HG03159 (cell line): ENCODE data around the gene UMODL1.

Experiments
- ATAC-seq: cut with Tn5 transposase; IDR thresholded peaks from one replicate; pipeline ENCODE4 v1.9.1; 2021; ENCODE audit warnings: mild to moderate bottlenecking, moderate library complexity; ENCODE audit not compliant: unreplicated experiment

The UMODL1 gene, protein sequence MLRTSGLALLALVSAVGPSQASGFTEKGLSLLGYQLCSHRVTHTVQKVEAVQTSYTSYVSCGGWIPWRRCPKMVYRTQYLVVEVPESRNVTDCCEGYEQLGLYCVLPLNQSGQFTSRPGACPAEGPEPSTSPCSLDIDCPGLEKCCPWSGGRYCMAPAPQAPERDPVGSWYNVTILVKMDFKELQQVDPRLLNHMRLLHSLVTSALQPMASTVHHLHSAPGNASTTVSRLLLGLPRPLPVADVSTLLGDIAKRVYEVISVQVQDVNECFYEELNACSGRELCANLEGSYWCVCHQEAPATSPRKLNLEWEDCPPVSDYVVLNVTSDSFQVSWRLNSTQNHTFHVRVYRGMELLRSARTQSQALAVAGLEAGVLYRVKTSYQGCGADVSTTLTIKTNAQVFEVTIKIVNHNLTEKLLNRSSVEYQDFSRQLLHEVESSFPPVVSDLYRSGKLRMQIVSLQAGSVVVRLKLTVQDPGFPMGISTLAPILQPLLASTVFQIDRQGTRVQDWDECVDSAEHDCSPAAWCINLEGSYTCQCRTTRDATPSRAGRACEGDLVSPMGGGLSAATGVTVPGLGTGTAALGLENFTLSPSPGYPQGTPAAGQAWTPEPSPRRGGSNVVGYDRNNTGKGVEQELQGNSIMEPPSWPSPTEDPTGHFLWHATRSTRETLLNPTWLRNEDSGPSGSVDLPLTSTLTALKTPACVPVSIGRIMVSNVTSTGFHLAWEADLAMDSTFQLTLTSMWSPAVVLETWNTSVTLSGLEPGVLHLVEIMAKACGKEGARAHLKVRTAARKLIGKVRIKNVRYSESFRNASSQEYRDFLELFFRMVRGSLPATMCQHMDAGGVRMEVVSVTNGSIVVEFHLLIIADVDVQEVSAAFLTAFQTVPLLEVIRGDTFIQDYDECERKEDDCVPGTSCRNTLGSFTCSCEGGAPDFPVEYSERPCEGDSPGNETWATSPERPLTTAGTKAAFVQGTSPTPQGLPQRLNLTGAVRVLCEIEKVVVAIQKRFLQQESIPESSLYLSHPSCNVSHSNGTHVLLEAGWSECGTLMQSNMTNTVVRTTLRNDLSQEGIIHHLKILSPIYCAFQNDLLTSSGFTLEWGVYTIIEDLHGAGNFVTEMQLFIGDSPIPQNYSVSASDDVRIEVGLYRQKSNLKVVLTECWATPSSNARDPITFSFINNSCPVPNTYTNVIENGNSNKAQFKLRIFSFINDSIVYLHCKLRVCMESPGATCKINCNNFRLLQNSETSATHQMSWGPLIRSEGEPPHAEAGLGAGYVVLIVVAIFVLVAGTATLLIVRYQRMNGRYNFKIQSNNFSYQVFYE

DNA sequence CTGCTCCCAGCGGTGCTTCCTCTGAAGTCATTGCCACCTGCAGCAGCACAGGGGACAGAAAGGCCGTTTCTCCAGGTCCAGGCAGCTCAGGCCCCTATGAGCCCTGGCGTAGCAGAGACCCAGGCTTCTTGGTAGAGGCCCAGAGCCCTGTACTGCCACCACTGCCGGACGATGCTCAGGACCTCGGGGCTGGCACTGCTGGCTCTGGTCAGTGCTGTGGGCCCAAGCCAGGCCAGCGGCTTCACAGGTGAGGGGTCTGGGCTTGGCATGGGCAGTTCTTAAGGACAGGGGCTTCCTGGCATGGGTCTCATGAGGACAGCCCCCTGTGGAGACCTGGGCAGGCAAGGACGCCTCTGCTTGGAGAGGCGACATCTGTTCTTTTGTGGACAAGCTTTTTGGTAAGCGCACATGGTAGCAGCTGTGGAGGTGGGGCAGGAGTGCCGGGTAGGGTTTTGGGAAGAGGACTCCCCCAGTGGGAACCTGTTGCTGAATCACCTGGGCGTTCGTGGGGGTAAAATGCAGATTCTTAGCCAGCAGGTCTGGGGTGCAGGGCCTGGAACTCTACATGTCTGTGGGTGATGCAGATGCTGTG is at the start of gene UMODL1:
Gene UMODL1 (plus strand): TSS at position 172 of the 592 bp plus-strand sequence. CDS start 0 bp downstream, at position 172.
- ATAC-seq = no peak

DNA sequence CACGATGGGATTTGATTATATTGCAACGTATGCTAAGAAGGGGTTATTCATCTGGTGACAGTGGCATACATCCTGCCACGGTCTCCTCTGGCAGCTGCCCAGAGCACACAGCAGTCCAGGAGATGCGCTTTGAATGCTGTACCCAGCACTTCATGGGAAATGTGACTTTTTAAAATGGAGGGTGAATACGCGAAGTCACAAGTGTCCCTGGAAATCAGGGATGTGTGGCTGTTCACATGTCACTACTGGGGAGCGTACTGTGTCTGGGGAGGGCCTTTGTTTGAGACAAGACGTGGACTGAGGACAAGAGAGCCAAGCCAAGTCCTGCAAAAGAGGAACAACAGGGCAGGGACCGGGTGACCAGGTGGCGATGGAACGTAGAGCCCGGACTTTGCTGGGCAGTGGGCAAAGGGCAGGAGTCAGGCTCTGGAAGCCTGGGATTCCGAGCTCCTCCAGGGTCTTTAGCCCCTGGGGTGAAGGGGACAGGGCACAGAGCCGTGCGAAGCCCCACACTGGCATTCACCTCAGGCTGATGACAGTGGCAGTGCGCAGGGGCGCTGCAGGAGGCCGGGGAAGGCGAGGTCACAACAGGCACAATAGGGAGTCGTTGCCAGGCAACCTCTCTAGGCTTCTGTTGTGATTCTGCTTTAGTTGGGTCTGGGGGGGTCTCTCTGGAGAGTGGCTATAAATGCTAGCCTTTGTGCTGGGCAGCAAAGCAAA is 49.6 kb upstream of the UMODL1 start:
- ATAC-seq = no peak

DNA sequence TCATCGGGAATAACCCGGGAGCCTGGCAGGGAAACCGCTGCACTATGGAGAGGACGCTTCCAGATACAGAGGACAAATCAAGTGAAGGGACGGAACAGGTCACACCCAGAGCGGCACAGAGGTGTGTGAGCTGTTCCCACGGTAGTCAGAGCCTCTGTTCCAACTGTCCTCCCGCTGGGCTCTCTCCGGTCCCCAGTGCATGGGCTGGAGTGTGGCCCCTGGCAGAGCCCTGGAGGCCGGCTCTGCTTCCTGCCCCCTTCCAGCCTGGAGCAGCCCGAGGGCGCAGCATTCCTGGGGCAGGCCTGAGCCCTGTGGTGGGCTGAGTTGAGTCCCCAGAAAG is 49.1 kb upstream of the UMODL1 start:
- no peak for ATAC-seq

DNA sequence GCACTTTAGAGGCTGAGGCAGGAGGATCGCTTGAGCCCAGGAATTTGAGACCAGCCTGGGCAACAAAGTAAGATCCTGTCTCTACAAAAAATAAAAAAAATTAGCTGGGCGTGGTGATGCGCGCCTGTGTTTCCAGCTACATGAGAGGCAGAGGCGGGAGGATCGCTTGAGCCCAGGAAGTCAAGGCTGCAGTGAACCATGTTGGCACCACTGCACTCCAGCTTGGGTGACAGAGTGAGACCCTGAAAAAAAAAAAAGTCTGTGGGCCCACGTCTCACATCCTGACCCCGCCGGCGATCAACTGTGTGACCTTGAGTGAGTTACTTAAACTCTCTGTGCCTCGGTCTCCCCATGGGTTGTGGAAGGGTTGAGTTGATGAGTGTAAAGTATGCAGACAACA is 48.2 kb upstream of the UMODL1 start:
- ATAC-seq = no peak

DNA sequence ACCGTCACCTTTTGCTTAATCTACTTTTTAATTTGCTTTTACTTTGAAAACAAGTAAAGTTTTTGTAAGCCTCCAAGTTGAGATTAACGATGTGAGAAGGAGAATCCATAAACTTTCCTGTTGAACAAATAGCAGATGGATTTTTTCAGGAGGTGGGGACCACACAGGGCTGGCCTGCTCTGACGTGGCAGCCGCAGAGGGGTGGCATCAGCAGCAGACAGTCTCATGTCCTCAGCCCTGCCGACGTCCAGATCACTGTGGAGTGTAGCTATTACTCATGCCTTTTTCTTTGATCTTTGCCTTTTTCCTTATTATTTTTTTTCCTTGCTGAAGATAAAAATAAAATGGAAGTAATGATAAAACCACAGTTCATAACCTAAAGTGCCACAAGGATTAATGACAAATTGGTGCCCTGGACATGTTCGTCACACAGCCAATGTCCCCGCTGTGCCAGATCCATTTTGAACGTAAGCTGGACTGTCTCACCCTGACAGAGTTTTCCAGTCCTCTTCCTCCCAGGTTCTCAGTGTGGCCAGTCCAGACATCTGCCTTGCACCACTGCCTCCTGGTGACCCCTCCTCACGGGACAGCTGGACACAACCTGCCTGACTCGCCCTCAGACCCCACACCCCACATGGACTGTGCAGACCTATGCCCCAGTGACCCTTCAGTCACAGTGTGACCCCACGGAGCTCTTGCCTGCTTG is 45.6 kb upstream of the UMODL1 start:
- ATAC-seq = no peak

DNA sequence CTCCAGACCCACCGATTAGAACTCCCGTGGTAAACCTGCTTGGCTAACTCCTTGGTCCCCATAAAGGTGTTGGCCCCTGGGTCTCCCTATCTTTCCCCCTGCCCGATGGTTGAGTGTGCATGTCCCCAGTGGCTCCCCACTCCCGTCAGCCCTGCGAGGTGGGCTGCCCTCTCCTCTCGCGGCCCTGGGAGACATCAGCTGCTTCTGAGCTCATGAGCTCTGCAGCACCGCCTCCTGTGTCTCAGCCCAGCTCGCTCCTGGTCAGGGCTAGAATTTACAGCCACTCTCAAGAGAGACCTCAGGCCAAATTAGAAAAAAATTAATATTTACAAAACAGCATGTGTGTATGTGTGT is 45.1 kb upstream of the UMODL1 start:
- ATAC-seq = no peak

DNA sequence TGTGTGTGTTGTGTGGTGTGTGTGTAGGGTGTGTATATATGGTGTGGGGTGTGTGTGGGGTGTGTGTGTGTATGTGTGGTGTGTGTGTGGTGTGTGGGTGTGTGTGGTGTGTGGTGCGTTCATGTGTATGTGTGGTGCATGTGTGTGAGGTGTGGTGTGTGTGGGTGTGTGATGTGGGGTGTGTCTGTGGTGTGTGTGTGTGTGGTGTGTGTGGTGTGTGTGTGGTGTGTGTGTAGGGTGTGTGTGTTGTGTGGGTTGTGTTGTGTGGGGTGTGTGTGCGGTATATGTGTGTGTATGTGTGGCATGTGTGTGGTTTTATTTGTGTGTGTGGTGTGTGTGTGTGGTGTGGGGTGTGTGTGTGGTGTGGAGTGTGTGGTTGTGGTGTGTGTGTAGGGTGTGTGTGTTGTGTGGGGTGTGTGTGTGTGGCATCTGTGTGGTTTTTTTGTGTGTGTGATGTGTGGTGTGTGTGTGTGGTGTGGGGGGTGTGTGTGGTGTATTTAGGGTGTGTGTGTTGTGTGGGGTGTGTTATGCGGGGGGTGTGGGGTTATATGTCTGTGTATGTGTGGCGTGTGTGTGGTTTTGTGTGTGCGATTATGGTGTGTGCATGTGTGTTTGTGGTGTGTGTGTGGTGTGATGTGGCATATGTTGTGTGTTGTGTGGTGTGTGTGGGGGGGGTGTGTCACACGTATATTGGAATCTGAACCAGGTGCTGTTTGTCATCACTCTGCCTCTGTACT is 43.9 kb upstream of the UMODL1 start:
- ATAC-seq = no peak

DNA sequence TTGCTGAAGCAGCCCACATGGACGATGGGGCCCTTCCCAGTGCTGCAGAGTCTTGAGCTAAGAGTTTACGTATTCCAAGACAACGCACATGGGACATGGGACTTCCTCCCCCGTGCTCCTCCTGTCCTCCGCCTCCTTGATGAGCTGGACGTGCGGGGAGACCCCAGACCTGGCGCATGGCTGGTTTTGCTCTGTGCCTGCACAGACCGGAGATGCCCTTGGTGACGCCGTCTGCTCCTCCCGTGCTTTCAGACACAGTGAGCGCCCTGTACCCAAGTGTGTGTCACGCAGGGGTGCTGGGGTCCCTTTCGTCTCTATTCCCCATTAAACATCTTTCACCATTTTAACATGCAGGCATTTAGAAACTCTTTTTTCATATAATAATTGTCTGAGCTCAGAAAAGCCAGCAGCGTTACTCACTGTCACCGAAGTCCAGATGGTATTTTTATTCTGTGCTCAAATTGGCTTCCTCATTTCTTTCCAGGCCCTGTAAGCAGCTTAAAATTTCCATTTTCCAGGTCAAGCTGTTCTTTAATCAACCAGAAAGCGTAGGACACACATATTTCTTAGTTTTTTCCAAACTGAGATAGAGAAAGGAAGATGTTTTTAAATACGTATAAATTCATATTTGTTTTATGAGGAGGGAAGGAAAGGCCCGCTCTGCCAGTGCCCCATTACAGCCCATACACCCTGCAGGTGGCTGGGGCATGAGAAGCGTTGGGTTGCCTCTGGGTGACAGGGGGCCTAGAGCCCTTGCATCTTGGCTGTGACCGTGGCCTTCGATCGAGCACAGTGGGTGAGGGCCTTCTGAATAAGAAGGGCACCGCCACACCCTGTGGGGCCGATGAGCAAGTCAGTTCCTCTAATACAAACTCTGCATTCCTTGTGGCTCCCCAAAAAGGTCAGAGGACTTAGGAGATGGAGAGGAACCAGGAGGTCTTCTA is 43.0 kb upstream of the UMODL1 start:
- ATAC-seq = no peak

DNA sequence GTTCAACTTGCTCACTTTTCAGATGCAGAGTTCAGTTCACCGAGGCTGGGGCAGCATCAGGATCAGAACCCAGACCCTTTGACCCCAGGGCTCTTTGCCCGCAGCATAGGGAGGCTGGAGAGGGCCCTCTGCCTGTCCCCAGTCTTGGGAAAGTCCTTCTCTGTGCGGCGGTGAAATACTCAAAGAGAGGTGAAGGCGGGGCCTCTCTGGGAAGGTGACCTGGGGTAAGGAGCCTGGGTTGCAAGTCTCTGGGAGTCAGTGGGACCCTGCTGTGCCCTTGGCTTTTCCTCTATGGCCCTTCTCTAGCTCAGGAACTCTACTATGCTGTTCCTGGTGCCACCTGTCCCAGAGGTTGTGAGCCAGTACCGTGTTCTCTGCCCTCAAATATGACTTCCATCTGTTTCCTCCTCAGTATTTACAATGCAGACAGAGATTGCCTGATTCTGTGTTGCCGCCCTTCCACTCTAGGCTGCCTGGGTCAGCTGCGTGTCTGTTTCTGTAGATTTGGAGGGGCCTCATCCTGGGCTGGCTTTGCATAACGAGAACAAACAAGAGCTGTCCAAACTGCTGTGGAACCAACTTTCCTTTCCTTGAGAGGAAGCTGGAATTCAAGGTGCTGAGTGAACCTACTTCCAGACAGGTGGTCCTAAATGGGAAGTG is 42.2 kb upstream of the UMODL1 start:
- ATAC-seq = no peak

DNA sequence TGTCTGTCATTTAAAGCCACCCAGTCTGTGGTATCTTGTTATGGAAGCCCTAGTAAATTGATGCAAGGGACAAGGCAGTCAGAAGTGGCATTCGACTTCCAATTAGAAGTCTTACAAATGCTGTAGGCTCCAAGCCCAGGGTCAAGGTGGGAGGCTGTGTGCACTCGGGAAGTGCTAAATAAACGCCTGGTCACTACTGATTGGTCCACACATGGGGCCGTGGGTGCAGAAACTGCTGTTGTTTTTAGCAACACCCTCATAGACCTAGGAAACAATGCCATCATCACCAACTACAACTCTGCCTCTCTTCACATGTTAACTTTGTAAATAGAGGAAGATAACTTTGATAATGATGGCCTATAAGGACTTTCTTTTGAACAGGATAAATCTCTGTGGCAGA is 40.8 kb upstream of the UMODL1 start:
- no peak for ATAC-seq

DNA sequence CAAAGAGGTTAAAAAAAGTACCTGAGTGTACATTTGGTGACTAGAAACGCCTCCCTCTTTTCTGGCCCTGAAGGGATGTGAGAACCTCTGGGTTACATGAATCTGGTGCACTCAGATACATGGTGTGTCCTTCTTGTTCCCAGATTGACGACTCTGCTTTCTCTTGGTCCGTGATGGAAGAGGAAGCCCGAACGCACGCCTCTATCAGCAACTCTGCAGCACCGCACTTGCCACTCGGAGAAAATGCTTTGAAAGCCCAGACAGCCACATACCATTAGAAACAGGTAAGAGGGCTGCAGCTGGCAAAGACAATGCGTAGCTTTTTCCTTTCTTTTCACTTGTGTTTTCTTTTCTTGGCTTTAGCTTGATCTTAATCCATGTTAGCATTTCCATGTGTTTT is 39.9 kb upstream of the UMODL1 start:
- no peak for ATAC-seq

DNA sequence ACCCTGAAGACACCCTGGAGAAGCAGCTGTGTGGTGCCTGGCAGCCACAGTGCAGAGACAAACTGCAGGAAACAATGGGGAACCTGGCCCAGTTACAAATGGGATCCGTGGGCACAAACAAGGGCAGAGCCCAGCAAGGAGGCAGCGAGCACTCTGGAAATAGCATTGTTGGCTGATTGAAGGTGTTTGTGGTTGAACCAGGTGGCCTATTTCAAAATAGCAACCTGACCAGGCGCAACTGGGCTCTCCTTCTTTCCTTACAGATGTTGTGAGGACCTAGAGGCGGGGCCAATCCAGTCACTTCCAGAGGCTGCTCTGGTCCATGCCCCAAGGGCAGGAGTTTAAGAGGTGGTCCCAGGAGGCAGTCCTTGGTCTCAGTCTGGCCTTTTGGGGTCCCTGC is 39.3 kb upstream of the UMODL1 start:
- no peak for ATAC-seq

DNA sequence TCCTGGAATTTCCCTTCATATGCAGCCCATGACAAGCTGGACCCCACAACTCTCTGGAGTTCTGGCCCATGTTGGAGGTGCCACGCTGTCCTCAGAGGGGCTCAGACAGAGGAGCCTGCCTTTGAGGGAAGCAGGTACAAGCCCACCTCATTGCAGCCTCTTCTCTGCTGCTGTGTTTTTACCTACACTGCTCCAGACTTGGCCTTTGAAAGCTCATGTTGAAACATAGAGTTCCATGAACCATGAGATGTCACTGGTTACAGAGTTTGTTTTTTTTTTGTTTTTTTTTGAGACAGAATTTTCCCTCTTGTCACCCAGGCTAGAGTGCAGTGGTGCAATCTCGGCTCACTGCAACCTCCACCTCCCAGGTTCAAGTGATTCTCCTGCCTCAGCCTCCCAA is 38.9 kb upstream of the UMODL1 start:
- ATAC-seq = no peak

DNA sequence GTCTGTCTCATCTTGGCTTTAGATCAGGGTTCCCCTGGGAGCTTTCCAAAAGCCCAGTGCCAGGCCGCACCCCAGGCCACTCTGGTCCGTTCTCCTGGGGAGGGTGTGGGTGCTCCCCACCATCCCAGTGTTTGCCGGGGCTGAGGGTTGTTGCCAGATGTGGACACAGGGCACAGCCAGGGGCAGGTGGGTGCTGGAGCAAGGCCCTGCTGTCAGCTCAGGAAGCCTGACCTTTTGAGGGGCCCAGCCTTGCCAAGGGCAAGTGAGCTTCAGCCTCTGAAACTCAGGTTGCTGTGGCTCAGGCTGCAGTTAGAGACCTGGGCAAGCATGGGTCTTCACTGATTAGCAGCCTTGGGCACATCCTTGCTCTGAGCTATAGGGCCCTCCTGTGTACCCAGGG is 38.1 kb upstream of the UMODL1 start:
- ATAC-seq = no peak

DNA sequence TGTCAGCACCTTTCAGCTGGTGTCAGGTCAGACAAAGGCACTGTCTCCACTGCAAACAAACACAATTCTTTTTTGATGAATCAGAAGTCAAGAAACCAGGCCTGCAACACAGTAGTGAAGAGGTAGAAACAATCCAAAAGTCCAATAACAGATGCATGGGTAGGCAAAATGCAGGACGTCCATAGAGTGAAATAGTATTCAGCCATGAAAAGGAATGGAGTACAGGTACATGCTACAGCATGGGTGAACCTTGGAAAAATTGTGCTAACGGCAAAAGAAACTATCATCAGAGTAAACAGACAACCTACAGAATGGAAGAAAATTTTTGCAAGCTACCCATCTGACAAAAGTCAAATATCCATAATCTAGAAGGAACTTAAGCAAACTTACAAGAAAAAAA is 34.8 kb upstream of the UMODL1 start:
- ATAC-seq = no peak

DNA sequence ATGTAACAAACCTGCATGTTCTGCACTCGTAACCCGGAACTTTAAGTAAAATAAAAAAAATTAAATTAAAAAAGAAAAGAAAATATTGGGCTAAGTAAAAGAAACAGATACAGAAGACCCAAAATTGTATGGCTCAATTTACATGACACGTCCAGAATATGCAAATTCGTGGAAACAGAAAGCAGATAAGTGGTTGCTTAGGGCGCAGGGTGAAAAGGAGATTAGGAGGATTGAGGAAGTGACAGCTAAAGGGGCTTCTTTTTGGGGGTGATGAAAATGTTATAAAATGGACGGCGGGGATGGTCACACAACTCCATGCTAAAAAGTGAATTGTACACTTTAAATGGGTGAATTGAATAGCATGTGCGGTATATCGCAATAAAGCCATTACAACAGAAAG is 33.6 kb upstream of the UMODL1 start:
- ATAC-seq = no peak

DNA sequence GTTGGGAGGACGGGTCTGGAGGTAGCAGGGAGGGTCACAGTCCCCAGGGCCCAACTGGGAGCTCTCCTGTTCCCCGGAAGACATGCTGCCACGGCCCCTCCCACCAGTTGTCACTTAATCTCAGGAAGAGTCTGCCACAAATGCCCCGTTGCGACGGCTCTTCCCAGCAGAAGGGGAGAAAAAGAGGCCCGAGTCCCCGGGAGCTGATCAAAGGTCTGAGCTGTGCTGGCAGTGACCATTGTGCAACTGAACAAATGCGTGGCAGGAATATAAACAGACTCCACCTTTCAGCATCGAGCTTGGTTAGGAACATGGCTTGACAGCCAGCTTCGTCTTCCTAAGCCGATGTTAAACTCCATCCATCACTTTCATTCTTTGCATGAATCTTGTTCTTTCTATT is 33.2 kb upstream of the UMODL1 start:
- no peak for ATAC-seq
